Fibroblast of pulmonary artery (primary cell): ENCODE measurements around the gene COX6A2.

Source experiments
- DNase-seq: peaks from one replicate; pipeline ENCODE4 v3.0.0-alpha.2; 2010; ENCODE audit warnings: low read depth
- H3K4me3 ChIP-seq: replicated peaks from 2 replicates; pipeline ENCODE4 v1.5.1; 2011; ENCODE audit warnings: low read depth, mild to moderate bottlenecking, control low read depth, low read length, moderate library complexity
- TF ChIP-seq, protein P1 (sequence below): IDR thresholded peaks from 2 replicates; pipeline ENCODE4 v1.5.1; 2011; ENCODE audit warnings: mild to moderate bottlenecking, control low read depth, low read length, inconsistent platforms; ENCODE audit errors: missing control alignments

Gene COX6A2

GRCh38 chr16:31397096-31397660 is 31.0 kb downstream of the COX6A2 start:
- no peak for DNase-seq
- TF ChIP-seq, protein P1, sequence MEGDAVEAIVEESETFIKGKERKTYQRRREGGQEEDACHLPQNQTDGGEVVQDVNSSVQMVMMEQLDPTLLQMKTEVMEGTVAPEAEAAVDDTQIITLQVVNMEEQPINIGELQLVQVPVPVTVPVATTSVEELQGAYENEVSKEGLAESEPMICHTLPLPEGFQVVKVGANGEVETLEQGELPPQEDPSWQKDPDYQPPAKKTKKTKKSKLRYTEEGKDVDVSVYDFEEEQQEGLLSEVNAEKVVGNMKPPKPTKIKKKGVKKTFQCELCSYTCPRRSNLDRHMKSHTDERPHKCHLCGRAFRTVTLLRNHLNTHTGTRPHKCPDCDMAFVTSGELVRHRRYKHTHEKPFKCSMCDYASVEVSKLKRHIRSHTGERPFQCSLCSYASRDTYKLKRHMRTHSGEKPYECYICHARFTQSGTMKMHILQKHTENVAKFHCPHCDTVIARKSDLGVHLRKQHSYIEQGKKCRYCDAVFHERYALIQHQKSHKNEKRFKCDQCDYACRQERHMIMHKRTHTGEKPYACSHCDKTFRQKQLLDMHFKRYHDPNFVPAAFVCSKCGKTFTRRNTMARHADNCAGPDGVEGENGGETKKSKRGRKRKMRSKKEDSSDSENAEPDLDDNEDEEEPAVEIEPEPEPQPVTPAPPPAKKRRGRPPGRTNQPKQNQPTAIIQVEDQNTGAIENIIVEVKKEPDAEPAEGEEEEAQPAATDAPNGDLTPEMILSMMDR: no peak
- H3K4me3 ChIP-seq: no peak overlapping the region

GRCh38 chr16:31395647-31396046 is 32.5 kb downstream of the COX6A2 start:
- no peak overlapping the region for H3K4me3 ChIP-seq
- DNase-seq: no peak
- TF ChIP-seq, protein P1: no peak

DNA sequence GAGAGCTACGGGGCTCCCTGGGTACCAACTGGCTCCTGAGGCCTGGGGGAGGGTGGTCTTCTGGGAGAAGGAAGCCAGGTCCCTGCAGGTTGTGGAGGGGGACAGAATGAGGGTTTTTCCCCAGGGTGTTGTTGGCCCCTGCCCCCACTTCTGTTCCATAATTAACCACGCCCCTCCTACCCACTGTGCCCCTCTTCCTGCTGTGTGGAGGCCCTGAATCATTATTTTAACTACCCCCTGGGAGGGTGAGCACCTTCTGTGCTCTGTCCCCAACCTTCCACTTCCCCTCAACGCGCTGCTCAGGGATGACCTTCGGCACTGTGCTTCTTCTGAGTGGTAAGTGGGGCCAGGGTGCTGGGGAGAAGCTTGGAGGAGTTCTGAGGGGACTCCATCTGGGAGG is 35.1 kb downstream of the COX6A2 start, which contains the start of gene ITGAD:
TSS of gene ITGAD (plus strand) at position 280 of the 400 bp plus-strand sequence. CDS start at position 306, 26 bp downstream.
- DNase-seq: no peak
- no peak within 1 kb of the TSS for H3K4me3 ChIP-seq
- TF ChIP-seq, protein P1: no peak

GRCh38 chr16:31390504-31391041 is 37.6 kb downstream of the COX6A2 start:
- DNase-seq: no peak
- TF ChIP-seq, protein P1: no peak
- no peak overlapping the region for H3K4me3 ChIP-seq

- TF ChIP-seq, protein P1: no peak
- H3K4me3 ChIP-seq: no peak overlapping the region
- DNase-seq: no peak
These were observed 39.6 kb downstream of the COX6A2 start for GRCh38 chr16:31388535-31388934.

- H3K4me3 ChIP-seq: no peak overlapping the region
- TF ChIP-seq, protein P1: no peak
- peak; percentile 69 for DNase-seq
These were observed 41.8 kb downstream of the COX6A2 start for GRCh38 chr16:31386157-31386984.

DNA sequence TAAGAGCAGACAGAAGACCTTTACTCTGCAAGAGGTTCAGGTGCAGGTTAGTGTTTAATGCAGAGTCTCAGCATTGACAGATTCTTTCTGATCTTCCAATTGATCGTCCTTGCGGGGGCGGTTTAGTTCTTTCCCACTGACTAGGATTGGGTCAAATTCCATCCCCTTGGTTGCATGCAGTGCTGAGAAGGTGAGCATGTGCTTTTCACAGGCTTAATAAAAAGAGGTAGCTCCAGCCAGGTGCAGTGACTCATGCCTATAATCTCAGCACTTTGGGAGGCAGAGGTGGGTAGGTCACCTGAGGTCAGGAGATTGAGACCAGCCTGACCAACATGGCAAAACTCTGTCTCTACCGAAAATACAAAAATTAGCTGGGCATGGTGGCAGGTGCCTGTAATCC is 42.5 kb downstream of the COX6A2 start:
- no peak overlapping the region for H3K4me3 ChIP-seq
- TF ChIP-seq, protein P1: no peak
- no peak for DNase-seq
